Coronary artery (tissue), 2 donors: Measurements from ENCODE around the gene GPHN.

Source experiments
- DNase-seq: peaks from one replicate; pipeline ENCODE4 v3.0.0-alpha.2; 2017; ENCODE audit warnings: low spot score
- H3K27ac ChIP-seq, 2 donors: fragments of 200-600 bp; sonication (generic); one replicate each; pipeline ENCODE4 v1.5.1; 2016 to 2019
- H3K4me3 ChIP-seq: fragments of 200-600 bp; sonication (generic); 2 replicates; pipeline ENCODE4 v1.5.1; 2016; ENCODE audit warnings: mild to moderate bottlenecking, moderate library complexity
- TF ChIP-seq, protein P1 (sequence below): fragments of 200-600 bp; sonication (generic); IDR thresholded peaks from one replicate; pipeline ENCODE4 v1.5.1; 2019; ENCODE audit warnings: antibody characterized with exemption

The GPHN gene

DNA sequence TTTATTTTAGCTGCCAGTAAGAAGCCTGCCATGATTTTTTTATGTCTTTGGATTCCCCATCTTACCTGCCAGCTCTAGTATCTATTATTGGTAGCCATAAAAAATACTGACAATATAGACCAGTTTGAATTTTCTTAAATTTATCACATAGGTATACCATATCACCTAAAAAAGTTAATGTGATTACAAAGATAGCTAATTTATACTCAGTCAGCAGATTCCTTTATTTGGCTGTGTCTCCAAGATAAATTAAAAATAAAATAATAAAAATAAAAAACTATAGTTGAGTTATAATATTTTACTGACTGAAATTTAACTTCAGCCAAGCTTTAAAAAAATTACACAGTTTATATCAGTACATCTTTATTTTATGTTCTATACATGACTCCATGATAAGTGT lies 128.3 kb downstream of the GPHN start:
- Histone ChIP-seq H3K27ac (no peak overlapping the region), H3K4me3 (no peak overlapping the region)
- TF ChIP-seq, protein P1, sequence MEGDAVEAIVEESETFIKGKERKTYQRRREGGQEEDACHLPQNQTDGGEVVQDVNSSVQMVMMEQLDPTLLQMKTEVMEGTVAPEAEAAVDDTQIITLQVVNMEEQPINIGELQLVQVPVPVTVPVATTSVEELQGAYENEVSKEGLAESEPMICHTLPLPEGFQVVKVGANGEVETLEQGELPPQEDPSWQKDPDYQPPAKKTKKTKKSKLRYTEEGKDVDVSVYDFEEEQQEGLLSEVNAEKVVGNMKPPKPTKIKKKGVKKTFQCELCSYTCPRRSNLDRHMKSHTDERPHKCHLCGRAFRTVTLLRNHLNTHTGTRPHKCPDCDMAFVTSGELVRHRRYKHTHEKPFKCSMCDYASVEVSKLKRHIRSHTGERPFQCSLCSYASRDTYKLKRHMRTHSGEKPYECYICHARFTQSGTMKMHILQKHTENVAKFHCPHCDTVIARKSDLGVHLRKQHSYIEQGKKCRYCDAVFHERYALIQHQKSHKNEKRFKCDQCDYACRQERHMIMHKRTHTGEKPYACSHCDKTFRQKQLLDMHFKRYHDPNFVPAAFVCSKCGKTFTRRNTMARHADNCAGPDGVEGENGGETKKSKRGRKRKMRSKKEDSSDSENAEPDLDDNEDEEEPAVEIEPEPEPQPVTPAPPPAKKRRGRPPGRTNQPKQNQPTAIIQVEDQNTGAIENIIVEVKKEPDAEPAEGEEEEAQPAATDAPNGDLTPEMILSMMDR: no peak
- DNase-seq: no peak

DNA sequence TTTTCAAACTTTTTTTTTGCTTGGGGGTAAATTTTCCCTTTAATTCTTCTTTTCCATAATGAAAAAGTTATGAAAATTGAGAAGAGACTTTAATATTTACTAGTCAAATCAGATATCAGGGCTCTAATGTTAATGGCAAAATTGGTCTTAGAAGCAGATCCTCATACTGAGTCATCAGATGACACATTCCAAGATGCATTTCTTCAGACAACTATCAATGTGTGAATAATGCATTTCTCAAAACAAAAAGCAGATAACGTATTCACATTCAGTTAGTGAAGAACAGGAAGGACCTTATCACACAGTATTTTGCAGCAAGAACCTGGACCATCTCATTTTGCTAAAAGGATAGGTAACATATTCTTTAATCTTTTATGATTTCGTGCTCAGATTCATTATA lies 130.7 kb downstream of the GPHN start:
- Histone ChIP-seq H3K27ac (no peak overlapping the region), H3K4me3 (no peak overlapping the region)
- no peak for DNase-seq
- TF ChIP-seq, protein P1: no peak

DNA sequence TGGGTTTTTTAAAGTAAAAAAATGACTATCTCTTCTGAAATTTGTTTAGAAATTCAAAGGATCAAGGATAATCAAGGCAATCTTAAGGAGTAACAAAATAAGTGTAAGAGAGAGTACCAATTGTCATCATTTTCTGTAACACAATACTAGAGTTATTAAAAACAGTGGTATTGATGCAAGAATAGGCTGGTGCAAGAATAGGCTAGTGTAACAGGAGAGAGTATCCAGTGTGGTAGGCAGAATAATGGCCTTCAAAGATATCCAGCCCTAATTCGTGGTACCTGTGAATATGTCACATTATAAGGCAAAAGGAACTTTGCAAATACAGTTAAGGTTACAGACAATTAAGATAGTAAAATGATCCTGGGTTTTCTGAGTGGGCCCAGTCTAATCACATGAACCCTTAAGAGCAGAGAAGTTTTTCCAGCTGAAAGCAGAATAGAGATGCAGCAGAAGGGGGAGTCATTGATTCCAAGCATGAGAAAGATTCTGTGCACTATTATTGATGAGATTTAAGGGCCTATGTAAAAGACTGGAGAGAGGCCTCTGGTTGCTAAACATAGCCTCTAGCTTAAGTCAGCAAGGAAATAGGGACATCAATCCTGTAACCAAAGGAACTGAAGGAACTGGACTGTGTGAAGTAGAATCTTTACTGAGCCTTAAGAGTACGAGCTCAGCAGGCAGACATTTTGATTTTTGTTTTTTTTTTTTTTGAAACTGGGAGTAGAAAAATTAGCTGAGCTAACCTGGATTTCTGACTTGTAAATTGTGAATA lies 134.1 kb downstream of the GPHN start:
- TF ChIP-seq, protein P1: no peak
- H3K27ac ChIP-seq: no peak overlapping the region
- H3K4me3 ChIP-seq: no peak overlapping the region
- no peak for DNase-seq

DNA sequence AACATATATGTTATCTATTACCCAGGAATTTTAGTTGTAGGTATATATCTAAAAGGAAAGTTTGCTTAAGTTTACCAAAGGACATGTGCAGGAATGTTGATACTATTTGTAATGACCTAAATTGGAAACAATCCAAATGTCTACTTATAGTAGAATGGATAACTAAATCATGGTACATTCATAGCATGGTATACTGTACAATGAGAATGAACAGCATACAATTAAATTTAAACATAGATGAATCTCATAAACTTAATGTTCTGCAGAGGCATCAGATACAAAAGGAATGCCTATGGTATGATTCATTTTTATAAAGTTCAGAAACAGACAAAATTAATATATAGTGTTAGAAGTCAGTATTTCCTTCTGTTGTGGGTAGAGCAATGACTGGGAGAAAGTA lies 135.4 kb downstream of the GPHN start:
- Histone ChIP-seq H3K27ac (no peak overlapping the region), H3K4me3 (no peak overlapping the region)
- TF ChIP-seq, protein P1: no peak
- no peak for DNase-seq

DNA sequence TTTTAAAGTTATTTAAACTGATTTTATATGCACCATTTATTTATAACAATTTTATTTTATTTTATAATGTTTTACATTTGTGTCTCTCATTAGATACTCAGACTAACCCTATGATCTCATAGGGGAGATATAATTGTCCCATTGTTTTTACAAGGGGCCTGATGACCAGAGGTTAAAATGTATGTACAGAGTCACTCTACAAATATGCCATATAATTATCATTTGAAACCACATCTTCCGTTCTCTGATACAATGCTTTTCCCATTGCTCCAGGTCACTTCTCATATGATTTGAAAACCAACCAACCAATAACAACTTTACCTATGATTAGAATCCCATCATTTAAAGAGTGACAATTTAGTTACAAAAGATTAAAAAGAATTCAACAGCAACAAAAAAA lies 137.8 kb downstream of the GPHN start:
- no peak for DNase-seq
- no peak overlapping the region for H3K4me3 ChIP-seq
- no peak overlapping the region for H3K27ac ChIP-seq
- TF ChIP-seq, protein P1: no peak

DNA sequence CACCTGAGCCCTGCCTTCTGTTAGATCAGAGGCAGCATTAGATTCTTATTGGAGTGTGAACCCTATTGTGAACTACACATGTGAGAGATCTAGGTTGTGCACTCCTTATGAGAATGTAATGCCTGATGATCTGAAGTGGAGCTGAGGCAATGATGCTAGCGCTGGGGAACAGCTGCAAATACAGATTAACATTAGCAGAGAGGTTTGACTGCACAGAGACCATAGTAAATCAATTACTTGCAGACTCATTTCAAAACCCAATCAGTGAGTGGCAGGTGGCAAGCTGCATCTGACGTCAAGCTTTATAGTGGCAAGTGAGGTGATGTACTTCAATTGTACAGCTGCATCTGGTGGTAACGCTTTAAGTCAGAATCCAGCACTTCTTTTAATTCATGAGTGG lies 141.6 kb downstream of the GPHN start:
- no peak overlapping the region for H3K27ac ChIP-seq
- TF ChIP-seq, protein P1: no peak
- DNase-seq: no peak

DNA sequence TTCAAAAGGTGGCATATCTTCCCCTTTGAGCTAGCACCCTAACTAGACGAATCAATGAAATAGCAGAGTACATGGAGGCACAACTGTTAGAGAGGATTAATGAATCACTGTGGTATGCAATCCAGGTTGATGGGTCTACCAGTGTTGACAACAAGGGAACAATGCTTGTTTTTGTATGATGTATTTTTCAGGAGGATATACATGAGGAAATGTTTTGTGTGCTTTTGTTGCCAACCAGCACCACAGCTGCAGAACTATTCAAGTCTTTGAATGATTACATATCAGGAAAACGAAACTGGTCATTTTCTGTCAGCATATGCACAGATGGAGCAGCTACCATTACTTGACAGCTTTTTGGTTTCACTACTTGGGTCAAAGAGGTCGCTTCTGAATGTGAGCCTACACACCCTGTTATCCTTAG lies 142.6 kb downstream of the GPHN start:
- H3K27ac ChIP-seq: no peak overlapping the region
- H3K4me3 ChIP-seq: no peak overlapping the region
- TF ChIP-seq, protein P1: no peak
- DNase-seq: no peak

More for the DNA sequence above, 141.6 kb downstream of the GPHN start:
- H3K4me3 ChIP-seq: no peak overlapping the region
